LHCN-M2 (cell line): ENCODE data around the gene VOPP1. TPM values are rescaled to one million over a fixed set of nuclear protein-coding genes. Genes with fewer than 3 reads are reported as not detected.
A peak's percentile ranks its signal among the peaks of the same experiment; 100 is the strongest.

Experiments used
- DNase-seq: peaks from one replicate; pipeline ENCODE4 v3.0.0-alpha.2; 2012; ENCODE audit warnings: low read depth
- total RNA-seq: library from RNA; depleted of rRNA; stranded (reverse); fragments of >200 nt; gene quantifications from 2 replicates; pipeline ENCODE4 v1.2.3, GENCODE V29; 2014; rRNA removed

Gene VOPP1
- total RNA-seq, 1 experiment from 2014 or later, result 201 TPM

DNA sequence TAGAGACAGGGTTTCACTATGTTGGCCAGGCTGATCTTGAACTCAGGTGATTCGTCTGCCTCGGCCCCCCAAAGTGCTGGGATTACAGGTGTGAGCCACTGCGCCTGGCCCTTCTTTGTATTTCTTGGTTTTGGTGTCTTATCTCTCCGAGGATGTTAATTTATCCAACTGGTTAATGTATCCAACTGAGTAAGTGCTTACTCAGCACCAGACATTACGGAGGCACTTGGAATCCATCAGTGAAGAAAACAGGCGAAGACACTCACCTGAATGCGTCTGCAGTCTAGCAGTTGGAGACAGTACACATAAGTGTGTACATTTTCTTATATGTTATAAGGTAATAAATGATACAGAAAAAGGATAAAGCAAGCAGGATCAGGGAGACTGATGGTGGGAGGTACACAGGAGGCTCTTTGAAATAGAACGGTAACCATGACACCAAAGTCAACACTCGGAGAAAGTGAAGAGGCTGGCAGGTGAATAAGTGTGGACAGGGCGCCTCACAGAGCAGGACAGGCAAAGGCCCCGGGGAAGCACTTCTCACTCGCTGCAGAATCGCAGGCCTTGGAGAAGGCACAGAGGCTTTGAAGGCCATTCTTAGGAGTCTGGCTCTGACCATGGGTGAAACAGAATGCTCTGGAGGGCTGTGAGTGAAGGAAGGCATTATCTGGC lies 134.1 kb downstream of the VOPP1 start:
- no peak for DNase-seq

DNA sequence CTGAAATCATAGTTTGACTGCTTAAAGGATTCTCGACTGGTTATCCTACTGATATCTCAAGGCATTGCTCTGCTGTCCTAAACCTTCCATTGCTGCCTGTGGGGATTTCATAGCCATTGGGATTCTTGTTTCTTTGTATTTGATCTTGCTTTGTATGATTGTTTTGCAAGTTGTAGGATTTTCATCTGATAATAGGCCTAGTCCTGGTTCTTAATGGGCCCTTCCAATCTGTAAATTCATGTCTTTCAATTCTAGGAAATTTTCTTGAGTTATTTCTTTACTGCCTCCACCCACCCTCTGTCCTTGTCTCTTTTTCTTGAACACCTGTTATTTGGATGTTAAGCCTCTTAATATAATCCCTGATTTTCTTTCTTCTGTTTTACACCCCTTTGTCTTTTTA lies 134.9 kb downstream of the VOPP1 start:
- no peak for DNase-seq

DNA sequence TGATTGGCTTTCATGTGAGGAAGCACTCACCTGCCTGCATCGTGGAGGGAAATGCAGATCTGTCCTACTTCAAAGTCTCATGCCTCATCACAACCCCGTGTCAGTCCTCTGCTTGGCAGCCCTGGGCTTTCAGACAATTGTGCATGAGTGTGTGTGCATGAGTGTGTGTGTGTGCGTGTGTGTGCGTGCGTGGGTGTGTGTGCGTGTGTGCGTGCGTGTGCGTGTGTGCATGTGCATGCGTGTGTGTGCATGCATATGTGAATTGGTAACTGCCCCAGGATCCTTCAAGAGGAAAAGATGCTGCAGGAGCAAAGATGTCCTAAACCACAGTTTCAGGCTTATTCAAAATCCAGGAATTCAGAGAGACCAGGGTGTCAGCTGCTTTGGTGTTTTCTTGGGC lies 135.8 kb downstream of the VOPP1 start:
- peak; percentile 34 for DNase-seq

DNA sequence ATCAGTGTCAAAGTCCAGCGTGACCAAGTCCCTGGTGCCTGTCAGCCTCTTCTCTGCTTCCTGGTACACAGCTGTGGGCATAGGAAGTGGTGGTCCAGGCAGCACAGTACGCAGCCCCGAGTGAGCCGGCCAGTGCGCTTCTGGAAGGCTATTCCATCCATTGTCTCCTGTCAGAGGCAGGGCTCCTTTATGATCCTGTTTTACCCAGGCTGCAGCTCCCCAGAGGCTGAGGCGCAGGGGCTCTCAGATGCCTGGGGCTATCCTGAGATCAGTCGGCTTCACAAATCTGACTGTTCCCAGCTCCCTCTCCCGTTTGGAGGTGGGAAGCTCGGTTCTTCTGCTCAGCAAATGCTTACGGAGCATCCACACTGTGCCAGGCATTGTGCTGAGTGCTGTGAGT lies 136.8 kb downstream of the VOPP1 start:
- no peak for DNase-seq

DNA sequence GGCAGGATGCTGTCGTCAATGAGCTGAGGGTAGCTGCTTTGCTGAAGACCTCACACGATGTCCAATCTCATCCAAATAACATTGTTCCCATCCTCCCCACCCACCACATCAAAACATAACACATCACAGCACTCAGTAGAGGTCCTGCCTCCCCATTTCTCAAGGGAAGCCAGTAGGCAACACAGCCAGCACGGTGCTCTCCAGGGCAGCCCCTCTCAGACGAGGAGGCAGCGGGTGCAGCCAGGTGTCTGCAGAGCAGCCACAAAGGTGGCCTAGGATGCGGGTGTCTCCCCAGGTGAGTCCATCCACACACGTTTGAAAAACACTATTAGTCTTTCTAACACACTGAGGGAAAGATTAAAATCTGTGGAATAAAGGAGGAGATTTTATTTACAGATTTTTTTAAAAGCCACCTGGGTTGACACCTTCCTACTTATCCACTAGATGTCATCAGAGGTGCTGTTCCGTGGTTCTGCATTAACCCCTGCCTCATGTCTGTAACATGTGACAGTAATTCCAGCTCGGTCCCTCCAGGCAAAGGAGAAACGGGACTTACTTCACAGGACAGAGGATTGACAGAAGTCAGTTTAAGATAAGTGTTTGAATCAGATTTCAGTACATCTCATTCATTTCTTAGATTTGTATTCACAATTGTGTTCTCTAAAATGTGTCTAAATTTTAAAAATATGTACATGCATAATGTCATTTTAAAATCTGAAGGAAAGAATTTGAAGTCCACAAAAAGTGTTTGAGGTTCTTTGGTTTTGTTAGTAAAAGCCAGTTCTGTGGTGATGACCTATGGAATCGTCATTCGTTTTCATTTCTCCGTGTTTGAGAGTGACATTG lies 139.1 kb downstream of the VOPP1 start:
- DNase-seq, result peak; percentile 51

DNA sequence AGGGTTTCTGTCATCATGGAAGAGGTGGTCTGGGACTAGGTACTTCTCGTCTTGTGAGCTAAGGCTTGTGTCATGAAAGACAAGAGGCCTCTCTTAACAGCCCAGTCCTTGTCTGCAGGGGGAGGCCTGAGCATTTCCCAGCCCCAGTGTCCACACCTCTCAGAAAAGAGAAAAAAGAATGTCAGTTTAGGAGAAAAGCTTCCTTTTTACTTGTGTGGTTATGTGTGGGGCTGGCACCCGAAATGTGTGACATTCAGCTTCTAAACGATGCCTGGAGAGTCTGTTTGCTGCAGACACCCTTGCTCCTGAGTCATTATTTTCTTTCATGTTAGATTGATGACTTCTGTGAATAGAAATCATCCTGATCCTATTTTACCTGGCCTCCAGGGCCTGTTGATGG lies 139.8 kb downstream of the VOPP1 start:
- no peak for DNase-seq

DNA sequence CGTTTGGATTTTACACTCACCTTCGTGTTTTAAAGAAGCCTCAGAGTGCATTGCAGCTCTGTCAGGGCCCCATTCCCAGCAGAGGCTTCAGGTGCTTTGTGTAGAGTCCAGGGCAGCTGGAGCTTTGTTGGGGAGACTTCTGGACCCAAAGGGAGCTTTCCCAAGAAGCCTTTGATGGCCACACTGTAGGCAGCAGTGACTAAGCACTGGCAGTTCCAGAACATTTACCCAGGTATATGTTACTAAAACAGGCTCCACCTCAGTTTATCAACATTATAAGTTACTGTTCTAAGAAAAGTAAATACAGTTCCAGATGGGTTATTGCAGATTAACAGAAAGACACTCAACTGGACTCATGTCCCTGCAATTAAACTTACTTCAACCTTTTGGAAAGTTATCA lies 140.4 kb downstream of the VOPP1 start:
- DNase-seq, result no peak

DNA sequence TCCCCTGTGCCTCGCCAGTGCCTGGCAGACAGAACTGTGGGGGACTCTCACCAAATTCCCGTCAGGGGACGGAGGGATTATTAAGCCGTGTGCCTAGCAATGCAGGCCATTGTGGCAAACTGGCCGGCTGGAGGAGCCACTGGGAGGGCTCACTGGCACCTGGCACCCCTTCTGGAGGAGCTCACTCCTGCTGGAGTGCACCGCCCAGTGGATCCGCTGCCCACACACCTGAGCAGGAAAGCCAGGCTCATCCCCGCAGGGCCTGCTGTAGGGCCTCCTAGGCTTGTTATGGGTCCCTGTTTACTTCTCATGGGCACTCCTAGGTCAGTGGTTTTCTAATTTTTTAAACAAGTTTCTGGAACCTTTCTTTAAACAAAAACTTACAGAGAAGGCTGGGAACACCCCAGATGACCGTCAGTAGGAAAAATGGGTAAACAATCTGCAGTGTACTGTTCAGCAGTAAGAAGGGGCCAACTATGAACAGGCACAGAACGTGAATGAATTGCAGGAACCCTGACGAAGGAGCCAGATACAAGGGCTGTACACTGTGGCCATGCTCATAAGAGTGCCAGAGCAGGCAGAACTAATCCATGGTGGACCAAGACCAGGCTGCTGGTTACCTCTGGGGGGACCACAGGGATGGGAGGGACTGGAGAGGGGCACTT lies 142.3 kb downstream of the VOPP1 start:
- no peak for DNase-seq

DNA sequence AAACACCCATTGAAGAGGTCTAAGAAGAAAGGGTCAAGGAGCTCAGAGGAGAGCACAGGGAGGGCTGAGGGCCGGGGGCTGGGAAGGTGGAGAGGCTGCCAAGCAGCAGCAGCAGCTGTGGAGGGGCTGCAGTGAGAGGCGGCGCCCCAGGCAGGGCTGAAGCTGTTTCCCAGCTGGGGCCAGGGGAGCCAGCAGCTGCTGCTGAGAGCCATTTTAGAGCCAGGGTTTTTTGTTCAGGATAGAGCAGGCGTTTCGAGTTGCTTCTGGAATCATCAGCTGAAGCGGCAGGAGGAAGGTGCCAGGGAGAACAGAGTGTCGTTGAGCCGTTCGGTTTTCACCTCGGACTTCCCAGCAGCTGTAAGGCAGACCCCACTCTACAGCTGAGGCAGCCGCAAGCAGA lies 144.5 kb downstream of the VOPP1 start:
- no peak for DNase-seq

DNA sequence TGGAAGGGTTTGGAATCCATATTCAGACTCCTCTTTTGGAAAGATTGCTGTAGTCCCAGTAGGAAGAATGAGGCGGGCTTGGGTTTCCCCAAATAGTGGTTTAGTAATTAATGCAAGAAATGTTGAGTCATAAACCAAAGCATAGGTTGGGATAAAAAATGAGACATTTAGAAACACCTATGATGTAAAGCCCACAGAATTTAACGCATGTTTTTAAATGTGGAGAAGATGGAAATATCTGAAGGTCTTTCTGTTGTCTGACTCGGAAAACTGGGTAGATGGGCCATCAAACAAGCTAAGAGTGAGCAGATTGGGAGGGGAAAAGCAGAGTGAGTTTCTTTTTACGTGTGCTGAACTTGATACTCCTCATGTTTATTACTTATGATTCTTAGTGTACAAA lies 145.0 kb downstream of the VOPP1 start:
- no peak for DNase-seq

DNA sequence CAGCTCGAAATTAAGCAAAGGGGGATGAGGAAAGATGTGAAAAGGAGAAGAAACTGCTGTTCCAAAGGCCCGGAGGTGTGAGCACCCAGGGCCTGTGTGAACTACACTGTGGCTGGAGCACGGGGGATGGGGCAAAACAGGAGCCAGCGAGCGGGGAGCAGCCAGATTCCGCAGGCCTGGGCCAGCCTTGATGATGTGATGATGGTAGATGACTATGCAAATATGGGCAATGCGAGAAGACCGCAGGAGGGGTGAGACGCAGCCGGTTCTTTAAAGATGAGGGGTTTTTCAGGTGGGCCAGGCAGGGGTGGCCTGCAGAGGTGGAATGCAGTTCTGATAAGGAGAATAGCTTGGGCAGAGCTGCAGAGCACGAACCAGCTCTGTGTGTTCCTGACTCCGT lies 145.6 kb downstream of the VOPP1 start:
- DNase-seq, result no peak

DNA sequence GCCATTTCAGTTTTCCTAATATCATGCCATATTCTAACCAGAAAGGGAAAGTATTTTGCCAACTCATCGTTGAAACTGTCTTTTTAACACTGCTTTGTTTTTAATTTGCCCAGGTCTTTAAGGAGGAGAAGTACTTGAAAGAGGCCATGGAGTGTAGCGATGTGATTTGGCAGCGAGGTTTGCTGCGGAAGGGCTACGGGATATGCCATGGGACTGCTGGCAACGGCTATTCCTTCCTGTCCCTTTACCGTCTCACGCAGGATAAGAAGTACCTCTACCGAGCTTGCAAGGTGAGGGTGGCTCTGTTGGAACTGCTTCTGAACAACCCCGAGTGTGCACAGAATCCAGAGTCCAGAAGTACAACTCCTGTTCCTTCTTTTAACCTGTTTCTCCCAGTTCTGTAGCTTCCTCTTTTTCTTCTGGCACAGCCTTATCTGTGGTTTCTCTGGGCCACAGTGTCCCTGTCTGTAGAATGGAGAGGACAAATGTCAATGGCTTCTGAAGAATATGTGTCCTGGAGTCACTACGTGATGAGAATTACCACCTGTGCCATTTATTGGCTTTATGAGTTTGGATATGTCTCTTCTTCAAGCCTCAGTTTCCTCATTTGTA lies 147.1 kb downstream of the VOPP1 start:
- DNase-seq, result no peak

DNA sequence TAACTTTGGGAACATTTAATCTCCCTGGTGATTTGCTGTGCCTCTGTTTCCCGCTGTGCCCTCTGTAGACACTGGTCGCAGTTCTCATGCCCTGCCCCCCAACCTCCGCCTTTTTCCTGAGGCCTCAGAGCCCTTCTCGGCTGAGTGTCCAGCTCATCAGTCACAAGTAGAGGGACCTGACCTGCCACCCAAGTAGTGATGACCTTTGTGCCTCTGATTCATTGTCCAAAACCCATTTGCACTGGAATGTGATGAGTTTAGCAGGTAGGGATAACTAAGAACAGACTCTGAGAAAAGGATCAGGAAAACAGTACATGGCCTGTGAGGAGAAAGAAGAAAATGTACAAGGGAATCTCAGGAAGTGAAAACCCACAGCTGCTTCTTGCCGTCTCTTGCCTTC lies 148.4 kb downstream of the VOPP1 start:
- peak; percentile 38 for DNase-seq

DNA sequence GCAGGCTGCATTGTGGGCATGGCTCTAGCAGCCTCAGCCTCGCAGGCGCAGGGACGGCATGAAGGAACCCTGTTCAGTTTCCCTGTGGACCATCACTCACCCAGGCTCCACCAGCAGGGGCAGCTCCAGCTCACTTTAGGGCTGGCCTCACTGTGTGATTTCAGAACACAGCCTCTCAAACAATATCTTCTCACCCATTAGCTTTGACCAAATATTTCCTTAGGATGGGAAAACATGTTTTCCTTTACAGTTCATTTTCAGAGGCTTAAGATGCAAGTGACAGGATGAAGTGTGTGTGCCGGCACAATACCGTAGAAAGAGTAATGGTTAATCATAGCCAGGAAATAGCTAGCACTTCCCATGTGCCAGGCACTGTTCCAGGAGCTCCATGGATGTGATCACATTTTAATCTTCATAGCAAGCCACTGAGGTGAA lies 149.0 kb downstream of the VOPP1 start:
- no peak for DNase-seq

Other genes starting within 250 kb of the VOPP1 start
- gene LANCL2, start 207.2 kb downstream of the VOPP1 start, total RNA-seq, result 22.8 and 23.9 TPM in 2 replicates